ENCODE measurements around the gene SH2D3C. TPM values are rescaled to one million over a fixed set of nuclear protein-coding genes. Genes with fewer than 3 reads are reported as not detected.

Gene SH2D3C
- total and polyA plus RNA-seq, 7 donors: 1.4 to 11.3 (median 5.0) TPM

- DNase-seq: no peak
- Histone ChIP-seq H3K27ac (no peak overlapping the region), H3K9me3 (no peaks in the 10 kb centered on the region), H3K27me3 (peaks cover 0 to 14% (median 2%) of the 10 kb centered on the region in 3 donors), H3K4me1 (peaks cover 0 to 11% (median 9%) of the 10 kb centered on the region in 4 donors), H3K4me3 (no peak overlapping the region), H3K36me3 (peaks cover 3 to 25% (median 7%) of the 10 kb centered on the region in 4 donors)
- no peak for TF ChIP-seq CTCF (IDR thresholded peaks at IDR 0.05)
- TF ChIP-seq POLR2A (IDR thresholded peaks at IDR 0.05): no peak
- TF ChIP-seq EP300 (IDR thresholded peaks at IDR 0.05): no peak
- TF ChIP-seq POLR2AphosphoS5 (IDR thresholded peaks at IDR 0.05): no peak
- 79 to 89% methylated on average over 4 of the region's 4 CpGs for WGBS, 2 donors
- intact Hi-C loops (cut with DNase I): no loop called here
These were observed 43.6 kb upstream of the SH2D3C start for GRCh38 chr9:127822108-127822507.

- H3K4me1 ChIP-seq: no peaks in the 10 kb centered on the region
- TF ChIP-seq CTCF (IDR thresholded peaks at IDR 0.05): no peak
- TF ChIP-seq POLR2A (IDR thresholded peaks at IDR 0.05): no peak
- no peak for TF ChIP-seq EP300 (IDR thresholded peaks at IDR 0.05)
- no peak for TF ChIP-seq POLR2AphosphoS5 (IDR thresholded peaks at IDR 0.05)
- no peak overlapping the region for H3K27ac ChIP-seq
- WGBS, 2 donors: 92 to 94% methylated on average over 11 of the region's 11 CpGs
- no peaks in the 10 kb centered on the region for H3K27me3 ChIP-seq
- H3K4me3 ChIP-seq: no peak overlapping the region
- no peak for DNase-seq
- no peaks in the 10 kb centered on the region for H3K9me3 ChIP-seq
- intact Hi-C loops (cut with DNase I): no loop called here
- H3K36me3 ChIP-seq: peaks cover 9 to 53% (median 28%) of the 10 kb centered on the region in 4 donors
These were observed 40.1 kb upstream of the SH2D3C start for GRCh38 chr9:127818574-127818973.

- 82 to 85% methylated on average over 17 of the region's 17 CpGs for WGBS, 2 donors
- H3K27ac ChIP-seq: no peak overlapping the region
- intact Hi-C loops (cut with DNase I): no loop called here
These were observed 39.5 kb upstream of the SH2D3C start for GRCh38 chr9:127817881-127818434.

GRCh38 chr9:127816728-127817127 lies 38.3 kb upstream of the SH2D3C start:
- no peak for DNase-seq
- Histone ChIP-seq H3K9me3 (no peaks in the 10 kb centered on the region), H3K4me3 (no peak overlapping the region), H3K27ac (no peak overlapping the region), H3K36me3 (peaks cover 22 to 72% (median 42%) of the 10 kb centered on the region in 4 donors), H3K27me3 (no peaks in the 10 kb centered on the region), H3K4me1 (no peaks in the 10 kb centered on the region)
- intact Hi-C loops (cut with DNase I): no loop called here
- TF ChIP-seq CTCF (IDR thresholded peaks at IDR 0.05): no peak
- no peak for TF ChIP-seq POLR2A (IDR thresholded peaks at IDR 0.05)
- TF ChIP-seq POLR2AphosphoS5 (IDR thresholded peaks at IDR 0.05): no peak
- no peak for TF ChIP-seq EP300 (IDR thresholded peaks at IDR 0.05)
- WGBS, 2 donors: 90 to 92% methylated on average over 8 of the region's 8 CpGs

More at GRCh38 chr9:127817881-127818434, 39.5 kb upstream of the SH2D3C start:
- no peaks in the 10 kb centered on the region for H3K4me1 ChIP-seq
- no peaks in the 10 kb centered on the region for H3K9me3 ChIP-seq
- no peak for TF ChIP-seq POLR2A (IDR thresholded peaks at IDR 0.05)
- no peak for TF ChIP-seq CTCF (IDR thresholded peaks at IDR 0.05)
- TF ChIP-seq POLR2AphosphoS5 (IDR thresholded peaks at IDR 0.05): no peak
- TF ChIP-seq EP300 (IDR thresholded peaks at IDR 0.05): no peak
- no peak overlapping the region for H3K4me3 ChIP-seq
- peaks cover 15 to 59% (median 34%) of the 10 kb centered on the region in 4 donors for H3K36me3 ChIP-seq
- H3K27me3 ChIP-seq: no peaks in the 10 kb centered on the region
- no peak for DNase-seq

GRCh38 chr9:127816362-127816725 lies 37.9 kb upstream of the SH2D3C start:
- DNase-seq: no peak
- Histone ChIP-seq H3K27ac (no peak overlapping the region), H3K27me3 (no peaks in the 10 kb centered on the region), H3K9me3 (no peaks in the 10 kb centered on the region), H3K4me3 (no peak overlapping the region), H3K36me3 (peaks cover 22 to 75% (median 42%) of the 10 kb centered on the region in 4 donors), H3K4me1 (no peaks in the 10 kb centered on the region)
- TF ChIP-seq EP300 (IDR thresholded peaks at IDR 0.05) (no peak), POLR2A (IDR thresholded peaks at IDR 0.05) (no peak), CTCF (IDR thresholded peaks at IDR 0.05) (no peak), POLR2AphosphoS5 (IDR thresholded peaks at IDR 0.05) (no peak)
- 77 to 83% methylated on average over 3 of the region's 3 CpGs for WGBS, 2 donors
- intact Hi-C loops (cut with DNase I): no loop called here

All from sigmoid colon (tissue), 7 donors.